GM19452 (cell line): ENCODE data around the gene MAX.
"Not testable (repeated sequence)": the region's sequence is repeated elsewhere in the genome, so short reads cannot be mapped to it uniquely, and the experiment has no call there.

Experiments used
- ATAC-seq: cut with Tn5 transposase; IDR thresholded peaks from one replicate; pipeline ENCODE4 v1.9.1; 2021; ENCODE audit not compliant: unreplicated experiment

MAX gene

DNA sequence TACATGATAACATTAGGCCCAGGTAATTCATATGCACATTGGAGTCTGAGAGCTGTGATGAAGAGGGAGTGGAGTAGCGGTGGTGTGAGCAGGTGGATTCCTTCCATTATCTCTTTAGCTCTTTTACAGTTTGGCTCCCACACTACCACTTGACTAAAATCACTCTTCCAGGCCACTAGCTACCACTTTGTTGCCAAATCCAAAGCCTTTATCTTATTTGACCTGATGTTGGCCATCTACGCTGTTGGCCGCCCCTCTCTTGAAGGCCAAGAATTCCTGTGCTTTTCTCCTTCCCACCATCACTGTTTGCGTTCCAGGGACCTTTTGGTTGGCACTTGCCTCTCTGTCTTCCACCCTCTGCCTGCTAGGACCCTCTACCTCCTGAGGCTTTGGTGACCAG lies 4.0 kb upstream of the MAX start:
- no peak for ATAC-seq

DNA sequence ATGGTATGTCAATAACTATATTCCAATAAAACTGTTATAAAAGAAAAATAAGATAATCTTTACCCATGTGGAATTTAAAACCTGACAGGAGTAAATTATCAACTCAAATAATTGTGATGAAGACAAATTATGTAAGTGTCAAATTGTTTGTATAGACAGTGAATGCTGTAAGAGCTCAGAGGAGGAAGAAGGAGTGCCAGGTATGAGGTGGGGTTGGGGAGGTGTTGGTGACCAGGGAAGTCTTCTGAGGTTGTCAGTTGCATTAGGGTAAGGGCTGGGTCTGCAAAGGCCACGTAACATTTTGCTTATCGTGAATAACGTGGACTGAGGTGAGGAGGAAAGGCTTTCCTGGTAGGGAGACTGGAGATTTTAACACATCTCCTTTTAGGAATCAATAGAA lies 2.5 kb upstream of the MAX start:
- no peak for ATAC-seq

DNA sequence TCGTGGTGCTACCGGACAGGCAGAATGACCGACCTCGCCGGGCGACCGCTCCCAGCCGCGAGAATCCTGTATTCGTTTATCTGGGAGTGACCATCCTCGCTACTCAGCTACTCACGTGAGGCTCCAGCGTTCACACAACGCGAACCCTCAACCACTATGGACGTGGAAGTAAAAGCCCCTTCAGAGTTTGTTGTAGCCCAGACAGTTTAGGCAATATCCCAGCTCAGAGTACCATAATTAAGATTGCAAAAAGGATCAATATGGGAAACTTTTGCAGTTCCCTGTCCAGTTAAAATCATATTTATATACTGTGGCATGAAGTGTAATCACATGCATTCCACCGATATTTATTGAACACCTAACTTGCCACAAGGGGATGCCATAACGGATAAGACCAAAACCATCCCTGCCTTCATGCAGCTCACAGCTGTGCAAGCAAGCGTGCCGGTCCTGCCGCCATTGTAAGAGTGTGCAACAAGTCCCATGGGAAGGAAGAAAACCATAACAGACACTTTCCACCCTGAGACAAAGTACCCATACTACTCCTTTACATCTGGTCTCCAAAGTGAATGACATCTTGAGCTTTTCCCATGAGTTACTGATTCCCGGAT lies 938 bp upstream of the MAX start:
- peak; percentile 6 for ATAC-seq

DNA sequence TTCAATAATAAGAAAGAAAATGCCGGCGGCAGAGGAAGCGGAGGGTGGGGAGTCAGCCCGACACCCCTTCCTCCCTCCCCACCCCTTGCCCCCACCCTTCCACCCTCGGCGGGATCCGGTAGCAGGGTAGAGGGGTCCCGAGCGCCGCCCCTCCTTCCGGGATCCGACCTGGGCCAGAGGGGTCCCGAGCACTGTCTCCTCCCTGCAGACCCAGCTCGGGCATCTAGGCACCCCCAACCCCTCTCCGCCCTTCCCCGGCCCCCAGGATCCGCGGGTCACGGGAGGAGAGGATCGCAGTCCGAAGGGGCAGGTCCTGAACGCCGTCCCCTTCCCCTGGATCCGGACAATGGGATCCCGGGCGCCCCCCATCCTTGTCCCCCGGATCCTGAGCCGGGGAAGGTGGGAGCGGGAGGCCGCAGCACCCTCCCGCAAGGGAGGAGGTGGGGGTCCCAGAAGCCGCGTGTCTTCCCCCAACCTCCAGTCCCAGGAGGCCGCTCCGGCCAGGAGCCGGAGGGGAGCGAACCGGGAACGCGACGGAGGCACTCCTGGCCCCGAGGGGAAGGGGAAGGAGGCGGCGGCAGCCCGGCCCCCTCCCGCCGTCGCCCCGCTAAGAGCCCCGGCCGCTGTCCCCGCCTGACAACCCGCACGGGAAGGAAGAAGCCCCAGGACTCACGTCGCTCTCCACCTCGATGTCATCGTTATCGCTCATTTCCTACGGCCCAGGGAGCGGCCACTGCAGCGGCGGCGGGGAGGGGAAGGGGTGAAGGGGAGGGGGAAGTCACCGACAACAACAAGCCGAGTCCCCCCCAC lies 481 bp downstream of the MAX start:
- ATAC-seq: peak; percentile 3

DNA sequence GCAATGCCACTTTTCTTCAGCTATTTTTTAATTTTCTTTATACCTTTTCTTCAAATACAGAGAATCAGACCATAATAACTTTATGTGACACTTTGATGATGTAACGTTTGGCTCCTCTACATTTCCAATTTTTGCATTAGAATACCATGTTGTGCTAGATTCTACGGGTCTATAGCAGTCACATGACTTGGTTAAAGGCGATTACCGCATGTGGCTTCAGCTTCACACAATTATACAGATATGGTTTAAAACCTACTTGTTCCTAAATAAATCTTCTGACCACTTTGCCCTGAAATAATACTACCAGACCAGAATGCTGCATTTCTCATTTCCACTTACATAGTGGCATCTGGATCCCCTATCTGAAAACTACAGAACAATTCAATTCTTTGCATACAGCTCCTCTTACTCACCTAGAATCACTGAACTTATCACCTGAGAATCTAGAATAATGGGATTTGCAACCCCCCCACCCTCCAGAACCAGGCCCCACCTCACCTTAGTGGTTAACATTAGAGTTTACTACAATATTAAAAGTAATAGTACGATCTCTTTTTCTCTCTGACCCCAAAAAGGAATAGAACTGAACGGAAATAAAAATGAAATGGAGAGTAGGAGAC lies 1.3 kb downstream of the MAX start:
- ATAC-seq: no peak

DNA sequence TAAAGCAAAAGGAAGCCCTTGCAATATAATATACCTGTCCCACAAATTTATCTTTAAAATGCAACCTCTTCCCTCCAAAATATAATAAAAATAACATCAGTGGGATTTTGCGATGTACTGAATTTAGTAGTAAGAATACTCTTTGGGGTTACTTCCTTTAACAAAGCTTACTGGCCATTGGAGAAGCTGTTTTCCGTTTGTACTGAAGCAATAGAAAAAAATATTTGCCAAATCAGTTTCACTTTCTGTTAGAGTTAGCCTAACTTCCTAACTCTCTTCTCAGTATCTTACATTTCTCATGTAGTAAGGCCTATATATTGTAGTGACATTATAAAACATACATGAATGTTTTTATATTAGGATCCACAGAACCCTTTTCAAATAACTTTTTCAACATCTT lies 3.7 kb downstream of the MAX start:
- ATAC-seq: no peak

DNA sequence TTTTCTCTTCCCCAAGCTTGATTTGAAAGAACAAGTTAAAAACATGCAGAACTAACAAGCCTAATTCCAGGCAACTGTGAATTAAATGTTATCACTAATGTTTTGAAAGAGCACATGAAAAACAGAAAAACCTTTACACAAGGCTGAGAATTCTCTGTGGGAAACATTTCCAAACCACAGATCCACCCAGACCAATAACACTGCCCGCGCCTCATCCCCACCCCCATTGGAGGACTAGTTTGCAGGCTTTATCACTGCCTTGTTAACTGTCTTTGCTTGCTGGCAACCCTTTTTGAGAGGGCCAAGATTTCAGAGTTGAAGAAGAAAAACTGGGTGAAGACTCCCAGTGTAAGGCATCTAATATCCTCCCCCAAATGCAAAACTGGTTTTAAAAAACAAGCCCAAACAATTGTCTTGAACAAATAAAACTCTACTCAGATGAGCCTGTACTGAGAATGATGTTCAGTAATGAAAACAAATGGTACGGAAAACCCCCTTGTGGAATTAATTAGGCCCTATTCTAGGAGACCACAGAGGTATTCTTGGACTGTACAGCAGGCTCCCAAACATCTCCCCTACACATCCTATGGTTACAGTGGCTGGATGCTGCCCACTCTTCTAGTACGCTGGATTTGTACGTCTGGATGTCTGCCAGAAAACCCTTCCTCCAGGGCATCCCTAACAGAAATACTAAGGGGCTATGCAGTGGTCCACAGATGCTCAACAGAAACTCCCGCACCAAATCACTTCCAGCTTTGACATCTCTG lies 5.8 kb downstream of the MAX start:
- no peak for ATAC-seq

DNA sequence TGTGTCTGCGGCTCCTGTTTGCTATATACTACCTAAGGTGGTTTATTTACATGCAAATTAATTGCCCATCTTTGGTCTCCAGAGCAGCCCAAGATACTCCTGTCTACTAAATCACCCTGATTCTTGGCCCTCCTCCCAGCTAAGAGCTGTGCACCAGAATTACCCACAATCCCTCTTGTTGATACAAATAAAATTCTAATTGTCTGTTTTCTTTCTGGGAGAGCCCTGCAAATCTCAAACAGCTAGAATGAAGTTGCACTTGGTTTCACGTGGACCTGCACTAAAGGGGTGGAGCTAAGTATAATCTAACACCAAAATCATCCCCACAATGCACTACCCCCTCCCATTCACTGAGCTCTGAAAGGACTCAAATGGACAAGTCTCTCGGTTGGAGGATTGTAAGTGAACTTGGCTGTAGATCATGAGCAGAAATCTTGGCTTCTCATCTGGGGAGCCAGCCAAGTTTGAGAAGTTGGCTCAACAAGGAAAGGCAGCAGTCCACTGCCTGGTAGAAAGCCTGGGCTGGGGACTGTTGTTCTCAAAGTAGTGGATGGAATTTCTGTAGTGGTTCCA lies 6.6 kb downstream of the MAX start:
- no peak for ATAC-seq

DNA sequence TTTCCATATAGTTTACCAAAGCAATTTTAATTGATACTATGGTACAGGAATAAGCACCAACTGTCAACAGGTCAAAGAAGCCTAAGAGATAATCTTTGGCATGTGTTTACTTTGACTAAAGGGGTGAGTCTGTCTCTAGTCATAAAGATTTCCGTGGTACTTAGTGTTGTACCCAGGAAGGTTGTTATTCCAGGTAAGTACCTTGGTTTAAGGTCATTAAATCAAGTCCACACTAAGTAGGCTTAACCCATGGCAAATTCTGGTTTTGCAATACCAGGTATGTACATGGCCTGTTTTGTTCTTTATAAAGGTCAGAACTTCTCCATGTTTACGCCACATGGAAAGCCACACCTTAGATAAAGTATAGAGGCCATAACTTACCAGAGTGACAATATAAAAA lies 10.0 kb downstream of the MAX start:
- ATAC-seq: no peak

DNA sequence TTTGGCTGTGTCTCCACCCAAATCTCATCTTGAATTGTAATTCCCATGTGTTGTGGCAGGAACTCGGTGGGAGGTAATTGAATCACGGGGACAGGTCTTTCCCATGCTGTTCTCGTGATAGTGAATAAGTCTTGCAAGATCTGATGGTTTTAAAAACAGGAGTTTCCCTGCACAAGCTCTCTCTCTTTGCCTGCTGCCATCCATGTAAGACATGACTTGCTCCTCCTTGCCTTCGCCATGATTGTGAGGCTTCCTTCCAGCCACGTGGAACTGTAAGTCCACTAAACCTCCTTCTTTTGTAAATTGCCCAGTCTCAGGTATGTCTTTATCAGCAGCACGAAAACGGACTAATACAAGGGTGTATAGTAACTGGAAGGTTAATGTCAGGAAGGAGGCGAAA lies 14.5 kb downstream of the MAX start:
- not testable (repeated sequence) for ATAC-seq

DNA sequence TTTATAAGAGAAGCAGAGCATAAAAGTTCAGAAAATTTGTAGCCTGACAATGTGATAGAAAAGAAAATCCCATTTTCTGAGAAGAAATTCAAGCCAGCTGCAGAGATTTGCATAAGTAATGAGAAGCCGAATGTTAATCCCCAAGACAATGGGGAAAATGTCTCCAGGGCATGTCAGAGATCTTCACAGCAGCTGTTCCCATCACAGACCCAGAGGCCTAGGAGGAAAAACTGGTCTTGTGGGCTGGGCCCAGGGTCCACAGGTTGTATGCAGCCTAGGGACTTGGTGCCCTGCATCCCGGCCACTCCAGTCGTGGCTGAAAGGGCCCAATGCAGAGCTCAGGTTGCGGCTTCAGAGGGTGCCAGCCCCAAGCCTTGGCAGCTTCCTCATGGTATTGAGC lies 15.6 kb downstream of the MAX start:
- ATAC-seq: not testable (repeated sequence)

DNA sequence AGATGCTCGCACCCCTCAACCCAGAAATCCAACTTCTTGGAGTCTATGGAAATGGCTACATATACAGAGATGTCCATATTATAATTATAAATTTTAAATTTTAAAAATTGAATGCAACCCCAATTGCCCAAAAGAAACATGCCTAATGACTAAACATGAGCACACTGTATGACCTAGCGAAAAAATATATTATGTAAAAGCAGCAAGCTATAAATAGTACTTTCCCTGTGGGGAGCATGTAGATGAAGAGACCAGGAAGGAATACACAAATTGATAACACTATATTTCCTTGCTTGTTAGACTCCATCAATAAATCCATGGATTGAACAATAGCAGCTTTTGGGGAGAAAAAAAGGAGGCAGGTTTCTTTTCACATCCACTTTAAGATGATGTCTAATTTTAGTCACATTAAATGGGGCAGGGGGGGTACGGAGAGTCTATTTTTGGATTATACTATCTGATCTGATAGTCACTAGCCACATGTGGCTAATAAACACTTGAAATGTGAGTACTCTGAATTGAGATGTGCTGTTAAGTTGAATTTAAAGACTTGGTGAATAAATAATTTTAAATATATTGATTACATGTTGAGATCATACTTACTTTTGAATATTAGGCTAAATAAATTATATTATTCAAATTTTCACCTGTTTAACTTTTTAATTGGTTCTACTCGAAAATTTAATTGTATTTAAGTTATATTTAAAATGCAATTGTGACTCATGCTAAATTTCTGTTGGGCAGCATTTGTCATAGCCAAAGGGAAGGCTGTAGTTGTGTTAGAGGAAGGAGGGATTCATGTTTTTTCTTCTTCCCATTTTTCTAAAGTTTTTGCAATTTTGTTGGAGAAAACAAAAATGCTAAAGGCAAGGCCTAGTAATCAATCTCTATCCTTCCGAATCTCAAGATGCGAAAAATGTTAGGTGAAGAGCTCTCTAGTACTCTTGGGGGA lies 17.5 kb downstream of the MAX start:
- ATAC-seq: no peak

DNA sequence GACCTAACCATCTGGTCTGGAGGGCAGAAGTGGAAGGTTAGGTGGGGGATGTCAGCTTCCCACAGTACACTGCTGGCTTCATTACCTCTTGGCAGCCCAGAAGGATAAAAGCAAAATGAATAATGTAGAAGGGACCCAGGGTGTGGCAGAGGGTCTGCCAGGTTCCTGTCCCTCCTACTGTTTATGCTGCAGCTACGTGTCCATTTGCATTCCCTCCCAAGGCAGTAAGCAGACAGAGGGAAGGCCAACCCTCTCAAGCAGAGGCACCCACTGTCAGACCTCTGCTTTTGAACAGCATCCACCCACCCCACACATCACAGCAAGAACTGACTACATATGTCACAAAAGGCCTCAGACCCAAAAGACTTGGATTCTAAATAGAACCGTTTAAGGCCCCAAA lies 19.4 kb downstream of the MAX start:
- no peak for ATAC-seq

DNA sequence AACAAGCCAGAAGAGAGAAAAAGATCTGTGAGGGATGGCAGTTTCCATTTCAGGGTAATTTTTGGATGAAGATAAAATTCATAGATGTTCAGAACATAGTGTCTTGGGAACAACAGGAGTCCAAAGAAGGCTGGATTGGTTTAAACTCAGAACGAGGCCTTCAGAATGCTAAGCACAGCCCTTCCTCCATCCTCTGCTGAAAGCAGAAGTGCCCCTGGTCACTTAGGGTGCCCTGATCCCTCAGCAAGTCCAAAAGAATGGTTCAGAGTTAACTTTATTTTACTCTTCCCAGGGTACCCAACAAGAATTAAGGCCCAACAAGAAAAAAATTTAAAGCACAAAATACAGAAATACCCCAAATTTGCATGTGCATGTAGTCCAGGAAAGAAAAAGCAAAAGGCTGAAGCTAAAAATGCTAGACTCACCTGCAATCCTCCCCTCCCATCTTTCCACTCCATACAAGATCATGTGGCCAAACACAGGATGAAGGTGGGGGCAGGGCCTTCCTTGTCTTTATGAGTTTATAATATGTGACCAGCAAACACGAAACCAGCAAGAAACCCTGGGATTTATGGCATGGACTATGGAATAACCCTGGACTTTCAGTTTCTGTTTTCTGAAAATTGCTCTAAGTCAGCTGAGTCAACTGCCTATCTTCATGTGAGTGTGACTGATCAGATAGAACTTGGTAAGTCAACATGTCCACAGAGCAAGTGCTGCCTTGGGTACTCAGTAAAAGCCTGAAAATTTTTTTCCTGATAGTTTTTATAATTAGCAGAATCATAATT lies 21.2 kb downstream of the MAX start:
- no peak for ATAC-seq

DNA sequence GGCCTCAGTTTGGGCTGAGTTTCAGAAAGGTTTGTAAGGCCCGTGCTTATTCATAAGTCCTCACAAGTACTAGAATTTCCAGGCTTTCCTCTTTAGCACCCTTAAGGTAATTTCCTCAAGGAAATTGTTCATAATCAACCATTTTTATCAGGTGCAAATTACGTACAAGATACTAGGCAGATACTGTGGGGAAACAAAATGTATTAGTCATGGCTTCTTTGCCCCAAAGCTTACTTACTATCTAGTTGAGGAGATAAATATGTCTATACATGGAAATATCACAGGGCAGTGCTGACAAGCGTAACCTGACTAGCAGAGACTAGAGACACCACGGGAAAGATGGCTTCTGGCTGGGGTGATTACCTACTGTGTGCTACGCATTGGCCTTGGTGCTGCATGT lies 22.5 kb downstream of the MAX start:
- no peak for ATAC-seq

DNA sequence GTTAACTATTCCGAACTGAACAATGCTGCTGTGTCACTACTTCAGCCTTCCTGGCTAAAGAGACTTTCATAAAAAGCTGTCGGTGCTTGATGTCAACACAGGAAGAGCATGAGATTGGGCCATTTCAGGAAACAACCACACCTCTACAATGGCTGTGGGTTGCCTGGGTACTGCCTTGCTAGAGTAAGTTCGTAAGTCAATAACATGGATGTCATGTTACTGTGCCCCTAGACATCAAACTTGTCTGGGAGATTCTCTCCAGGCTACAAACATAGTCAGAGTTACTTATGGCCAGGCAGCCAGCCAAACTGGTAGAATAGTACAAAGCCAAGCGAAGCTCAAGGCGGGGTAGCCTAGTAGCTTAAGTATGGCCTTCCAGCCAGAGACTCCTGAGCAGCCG lies 23.1 kb downstream of the MAX start:
- no peak for ATAC-seq

DNA sequence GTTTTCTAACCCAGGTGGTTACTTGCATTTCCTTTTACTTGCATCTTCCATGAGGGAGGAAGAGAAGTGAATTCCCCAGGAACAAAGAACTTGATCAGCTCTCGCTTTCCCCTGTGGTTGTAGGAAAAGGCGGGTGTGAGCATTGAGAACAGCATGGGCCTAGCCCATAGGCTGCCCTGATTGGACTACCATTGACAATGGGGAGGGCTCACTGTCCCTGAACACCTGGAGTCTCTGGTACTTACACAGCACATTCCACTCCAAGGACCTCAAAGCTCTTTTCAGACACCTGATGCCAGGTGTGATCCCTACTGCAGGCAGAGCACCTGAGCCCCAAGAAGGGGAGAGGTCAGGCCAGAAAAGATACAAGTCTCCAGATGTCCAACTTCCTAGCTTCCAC lies 25.0 kb downstream of the MAX start:
- no peak for ATAC-seq

DNA sequence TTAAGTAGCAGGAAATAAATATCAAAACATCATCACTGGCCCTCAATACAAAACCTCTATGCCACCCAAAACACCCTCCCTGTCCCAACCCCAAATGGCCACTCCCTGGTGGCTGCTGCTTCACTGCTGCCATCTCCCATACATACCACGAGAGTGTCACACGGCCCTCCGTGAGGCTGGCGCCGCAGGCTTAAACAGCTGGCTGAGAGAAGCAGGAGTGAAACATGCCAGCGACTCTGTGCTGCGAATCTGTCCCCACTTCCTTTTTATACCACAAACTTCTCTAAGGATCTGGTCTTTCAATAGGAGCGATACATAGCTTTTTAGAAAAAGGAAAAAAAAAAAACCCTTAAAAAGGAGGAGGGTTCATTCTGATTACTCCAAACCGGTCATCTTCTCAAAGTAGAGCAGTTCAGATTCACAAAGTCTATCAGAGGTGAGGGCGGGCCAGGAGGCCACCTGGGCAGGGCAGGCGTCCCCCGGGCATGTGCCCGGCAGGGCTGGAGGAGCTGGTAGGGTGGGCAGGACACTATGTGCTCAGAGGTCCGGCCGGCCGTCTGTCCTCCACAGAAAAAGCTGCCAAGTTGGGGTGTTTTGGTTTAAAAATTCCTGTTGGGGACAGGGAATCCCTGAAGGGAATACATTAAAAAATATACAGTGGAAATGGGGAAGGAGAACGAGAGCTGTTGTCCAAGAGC lies 26.5 kb downstream of the MAX start:
- ATAC-seq: no peak
